Activated T-helper 2 cell treated with anti-CD3 and anti-CD28 coated beads, Interferon-gamma antibody, Interleukin-2, Interleukin-4, amounts not matched to agents 10 μg/mL and 5 μg/mL and 100 μg/mL, durations not matched to agents 14 hours and 24 hours and 36 hours (primary cell): ENCODE results near the gene KCNB1. TPM values are rescaled to one million over a fixed set of nuclear protein-coding genes. Genes with fewer than 3 reads are reported as not detected.

Source experiments
- DNase-seq: peaks from one replicate; pipeline ENCODE4 v3.0.0; 2021; ENCODE audit warnings: low spot score
- H3K27ac Mint-ChIP-seq: one replicate; pipeline ENCODE4 v1.8.0; 2021; ENCODE audit warnings: mixed read lengths
- H3K27me3 Mint-ChIP-seq: one replicate; pipeline ENCODE4 v1.8.0; 2021; ENCODE audit warnings: low read depth, mixed read lengths
- H3K36me3 Mint-ChIP-seq: one replicate; pipeline ENCODE4 v1.8.0; 2021; ENCODE audit warnings: low read depth, mixed read lengths
- H3K4me1 Mint-ChIP-seq: one replicate; pipeline ENCODE4 v1.8.0; 2021; ENCODE audit warnings: low read depth, mixed read lengths
- H3K4me3 Mint-ChIP-seq: one replicate; pipeline ENCODE4 v1.8.0; 2021; ENCODE audit warnings: low read depth, mild to moderate bottlenecking, moderate library complexity, mixed read lengths
- H3K9me3 Mint-ChIP-seq: one replicate; pipeline ENCODE4 v1.8.0; 2021; ENCODE audit warnings: mixed read lengths
- intact Hi-C: fragments of 100-400 bp; cut with micrococcal nuclease; formaldehyde crosslinking; loops from one replicate; pipeline ENCODE4 v1.15.1; 2023
- total RNA-seq: library from RNA; stranded (reverse); gene quantifications from 2 replicates; pipeline ENCODE4 v1.2.3, GENCODE V29; 2022

Gene KCNB1
- total RNA-seq, 1 donor from 2014 or later: 0.05 TPM

DNA sequence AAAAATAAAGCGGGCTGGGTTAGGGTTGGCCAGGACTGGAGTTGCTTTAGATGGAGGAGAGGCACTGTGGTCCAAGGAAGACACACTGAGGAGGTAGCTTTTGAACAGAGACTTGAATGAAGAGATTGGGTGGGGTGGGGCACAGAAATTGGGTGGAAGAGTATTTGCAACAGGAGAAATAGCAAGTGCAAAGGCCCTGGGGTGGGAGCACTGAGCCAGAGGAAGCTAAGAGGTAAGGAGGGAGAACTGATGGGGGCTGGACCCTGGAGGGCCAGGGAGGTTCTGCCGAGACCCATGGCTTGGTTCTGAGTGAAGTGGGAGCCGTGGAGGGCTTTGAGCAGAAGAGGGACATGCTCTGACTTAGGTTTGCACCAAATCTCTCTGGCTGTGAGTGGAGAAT lies 45.4 kb downstream of the KCNB1 start:
- peaks cover 16% of the 10 kb centered on the region for H3K27me3 Mint-ChIP-seq
- intact Hi-C loops: no loop called here
- H3K9me3 Mint-ChIP-seq: no peaks in the 10 kb centered on the region
- no peaks in the 10 kb centered on the region for H3K4me1 Mint-ChIP-seq
- no peak overlapping the region for H3K27ac Mint-ChIP-seq
- no peaks in the 10 kb centered on the region for H3K36me3 Mint-ChIP-seq
- DNase-seq: no peak
- no peak overlapping the region for H3K4me3 Mint-ChIP-seq

DNA sequence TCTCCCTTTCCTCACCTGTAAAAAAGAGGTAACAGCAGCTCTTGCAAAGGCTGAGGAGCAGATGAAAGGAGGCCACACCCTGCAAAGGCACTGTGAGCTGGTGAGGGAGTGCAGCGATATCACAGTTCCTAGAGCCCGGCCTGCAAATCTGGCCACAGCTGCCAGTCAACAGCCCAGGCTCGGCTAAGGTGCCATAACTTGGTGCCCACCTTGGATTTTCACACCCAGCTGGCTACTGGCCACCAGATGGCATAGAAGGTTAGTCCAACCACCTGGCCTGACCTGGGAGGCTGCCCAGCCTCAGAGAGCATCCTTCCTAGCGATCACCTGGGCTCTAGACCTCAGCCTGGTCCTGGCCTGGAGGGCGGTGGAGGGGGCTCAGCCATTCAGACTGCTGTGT lies 46.8 kb downstream of the KCNB1 start:
- intact Hi-C loops: no loop called here
- H3K4me3 Mint-ChIP-seq: no peak overlapping the region
- no peak for DNase-seq
- H3K36me3 Mint-ChIP-seq: no peaks in the 10 kb centered on the region
- no peaks in the 10 kb centered on the region for H3K4me1 Mint-ChIP-seq
- H3K27me3 Mint-ChIP-seq: peaks cover 19% of the 10 kb centered on the region
- H3K9me3 Mint-ChIP-seq: no peaks in the 10 kb centered on the region
- H3K27ac Mint-ChIP-seq: no peak overlapping the region

DNA sequence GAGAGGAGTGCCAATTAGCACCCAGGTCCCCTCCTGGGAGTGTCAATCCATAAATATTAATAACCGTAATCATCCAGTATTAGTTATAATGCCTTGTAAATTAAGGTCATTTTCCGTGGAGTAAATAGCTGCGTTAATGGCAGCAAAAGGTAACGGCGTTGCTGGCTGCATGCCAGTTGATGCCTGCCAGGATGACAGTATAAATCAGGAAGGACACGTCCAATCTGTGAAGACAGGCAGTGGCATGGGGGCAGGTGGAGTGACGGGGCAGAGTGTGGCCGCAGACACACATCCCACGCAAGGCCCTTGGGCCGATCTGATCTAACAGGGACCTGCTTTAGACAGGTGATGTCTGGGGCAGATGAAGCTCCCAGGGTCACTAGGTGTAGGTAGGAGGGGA lies 49.1 kb downstream of the KCNB1 start:
- no peak for DNase-seq
- Mint-ChIP-seq H3K27me3 (peaks cover 26% of the 10 kb centered on the region), H3K27ac (no peak overlapping the region), H3K9me3 (no peaks in the 10 kb centered on the region), H3K36me3 (no peaks in the 10 kb centered on the region), H3K4me3 (no peak overlapping the region), H3K4me1 (no peaks in the 10 kb centered on the region)
- intact Hi-C loops: no loop called here

DNA sequence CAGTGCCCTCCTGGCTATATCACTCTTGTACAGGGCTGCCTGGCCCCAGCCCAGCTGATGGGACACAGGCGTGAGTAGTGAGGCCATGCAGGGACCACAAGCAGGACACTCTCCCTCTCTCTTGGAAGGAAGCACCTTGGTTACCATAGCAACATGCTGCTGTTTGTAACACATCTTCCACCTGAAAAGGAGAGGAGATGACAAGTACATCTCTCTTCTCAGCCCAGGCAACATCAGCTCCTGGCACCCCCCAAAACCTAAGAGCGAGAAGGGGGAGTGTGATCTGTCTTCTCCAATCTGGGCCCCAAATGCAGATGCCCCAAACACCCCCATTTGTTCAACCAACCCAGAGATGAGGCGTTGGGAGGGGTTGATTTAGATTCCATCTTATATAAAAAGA lies 49.9 kb downstream of the KCNB1 start:
- Mint-ChIP-seq H3K27ac (no peak overlapping the region), H3K36me3 (no peaks in the 10 kb centered on the region), H3K9me3 (no peaks in the 10 kb centered on the region), H3K4me1 (no peaks in the 10 kb centered on the region), H3K27me3 (peaks cover 31% of the 10 kb centered on the region), H3K4me3 (no peak overlapping the region)
- intact Hi-C loops: no loop called here
- no peak for DNase-seq

DNA sequence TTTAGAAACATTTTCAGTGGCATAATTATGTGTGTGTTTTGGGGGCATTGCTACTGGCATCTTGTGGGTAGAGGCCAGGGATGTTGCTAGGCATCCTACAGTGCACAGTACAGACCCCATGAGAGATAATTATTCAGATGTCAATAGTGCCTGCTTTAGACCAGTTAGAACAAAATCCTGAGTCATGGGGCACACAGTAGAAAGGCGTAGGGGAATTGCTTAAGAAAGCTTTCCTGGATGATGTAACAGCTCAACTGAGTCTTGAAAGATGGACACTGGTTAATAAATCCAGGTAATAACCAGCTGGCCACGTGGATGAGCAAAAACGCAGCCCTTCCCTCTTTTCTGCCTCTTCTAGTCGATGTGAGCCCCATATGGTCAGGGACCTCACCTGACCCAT lies 51.1 kb downstream of the KCNB1 start:
- Mint-ChIP-seq H3K27me3 (peaks cover 29% of the 10 kb centered on the region), H3K9me3 (no peaks in the 10 kb centered on the region), H3K4me3 (no peak overlapping the region), H3K27ac (no peak overlapping the region), H3K4me1 (no peaks in the 10 kb centered on the region), H3K36me3 (no peaks in the 10 kb centered on the region)
- no peak for DNase-seq
- intact Hi-C loops: no loop called here

DNA sequence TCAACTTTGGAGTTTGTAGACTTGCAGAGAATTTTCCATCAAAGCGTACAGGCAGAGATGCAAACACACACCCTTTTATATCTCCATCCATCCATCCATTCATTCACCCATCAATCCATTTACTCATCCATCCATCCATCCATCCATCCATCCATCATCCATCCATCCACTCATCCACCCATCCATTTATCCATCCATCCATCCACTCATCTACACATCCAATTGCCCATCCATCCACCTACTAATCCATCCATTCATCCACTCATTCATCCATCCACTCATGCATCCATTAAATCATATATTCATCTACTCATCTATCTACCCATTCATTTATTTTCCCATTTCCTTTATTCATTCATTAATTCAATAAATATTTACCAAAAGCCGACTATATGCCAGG lies 52.1 kb downstream of the KCNB1 start:
- intact Hi-C loops: no loop called here
- no peaks in the 10 kb centered on the region for H3K4me1 Mint-ChIP-seq

DNA sequence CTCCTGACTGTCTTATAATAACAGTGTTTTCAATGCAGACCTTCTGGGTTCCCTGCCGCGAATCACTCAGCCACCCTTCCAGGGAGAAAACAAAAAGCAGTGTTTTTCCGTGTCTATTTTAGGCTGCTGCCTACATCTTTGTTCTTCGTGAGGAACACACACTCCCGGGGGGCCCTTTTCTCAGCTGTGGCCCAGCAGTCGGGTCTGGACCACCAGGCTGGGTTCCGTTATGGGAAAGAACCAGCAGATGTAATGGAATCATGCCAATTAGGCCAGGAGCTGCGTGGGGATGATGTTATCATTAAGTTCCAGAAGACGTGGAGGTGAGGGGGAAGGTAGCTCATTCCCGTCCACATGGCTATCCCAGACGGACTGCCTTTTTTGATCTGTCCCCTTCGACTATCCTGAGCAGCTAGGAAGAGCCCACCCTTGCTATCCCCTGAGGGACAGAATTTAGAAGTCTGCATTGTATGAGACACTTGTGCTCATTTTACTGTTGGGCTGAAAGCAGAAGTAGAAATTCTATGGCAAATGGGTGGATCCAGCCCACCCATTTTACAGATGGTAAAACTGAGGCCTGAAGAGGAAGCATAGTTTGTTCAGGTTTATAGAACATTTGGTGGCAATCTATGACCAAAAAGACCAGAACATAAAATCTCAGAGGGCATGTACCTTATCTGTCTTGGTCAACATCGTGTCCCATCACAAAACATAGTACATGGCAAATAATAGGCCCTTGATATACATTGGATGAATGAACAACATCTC lies 54.5 kb downstream of the KCNB1 start:
- H3K4me1 Mint-ChIP-seq: no peaks in the 10 kb centered on the region
- no peak overlapping the region for H3K4me3 Mint-ChIP-seq
- H3K9me3 Mint-ChIP-seq: no peaks in the 10 kb centered on the region
- peaks cover 39% of the 10 kb centered on the region for H3K27me3 Mint-ChIP-seq
- DNase-seq: no peak
- no peak overlapping the region for H3K27ac Mint-ChIP-seq
- intact Hi-C loops: no loop called here
- no peaks in the 10 kb centered on the region for H3K36me3 Mint-ChIP-seq

More for the DNA sequence above, 52.1 kb downstream of the KCNB1 start:
- H3K27ac Mint-ChIP-seq: no peak overlapping the region
- no peak for DNase-seq
- no peaks in the 10 kb centered on the region for H3K36me3 Mint-ChIP-seq
- peaks cover 30% of the 10 kb centered on the region for H3K27me3 Mint-ChIP-seq
- H3K9me3 Mint-ChIP-seq: no peaks in the 10 kb centered on the region
- no peak overlapping the region for H3K4me3 Mint-ChIP-seq

DNA sequence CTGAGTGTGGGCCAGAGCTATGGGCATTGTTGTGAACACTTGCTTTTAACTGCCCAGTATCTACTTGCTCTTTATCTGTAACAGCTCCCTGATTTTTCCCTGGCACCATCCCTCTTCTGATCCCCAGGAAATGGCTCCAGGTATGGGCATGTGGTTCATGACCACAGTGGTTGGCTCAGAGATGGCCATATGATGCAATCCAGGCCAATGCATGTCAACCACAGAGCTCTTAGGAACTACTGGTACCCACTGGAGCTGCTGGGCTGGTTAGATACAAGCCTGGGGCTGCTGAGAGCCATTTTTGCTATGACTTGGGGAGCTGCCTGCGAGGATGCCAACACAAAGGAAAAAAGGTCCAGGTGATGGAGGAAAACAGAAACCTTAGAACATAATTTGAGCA lies 55.6 kb downstream of the KCNB1 start:
- H3K4me1 Mint-ChIP-seq: no peaks in the 10 kb centered on the region
- H3K27me3 Mint-ChIP-seq: peaks cover 39% of the 10 kb centered on the region
- H3K27ac Mint-ChIP-seq: no peak overlapping the region
- H3K9me3 Mint-ChIP-seq: no peaks in the 10 kb centered on the region
- no peaks in the 10 kb centered on the region for H3K36me3 Mint-ChIP-seq
- DNase-seq: no peak
- intact Hi-C loops: no loop called here
- H3K4me3 Mint-ChIP-seq: no peak overlapping the region

DNA sequence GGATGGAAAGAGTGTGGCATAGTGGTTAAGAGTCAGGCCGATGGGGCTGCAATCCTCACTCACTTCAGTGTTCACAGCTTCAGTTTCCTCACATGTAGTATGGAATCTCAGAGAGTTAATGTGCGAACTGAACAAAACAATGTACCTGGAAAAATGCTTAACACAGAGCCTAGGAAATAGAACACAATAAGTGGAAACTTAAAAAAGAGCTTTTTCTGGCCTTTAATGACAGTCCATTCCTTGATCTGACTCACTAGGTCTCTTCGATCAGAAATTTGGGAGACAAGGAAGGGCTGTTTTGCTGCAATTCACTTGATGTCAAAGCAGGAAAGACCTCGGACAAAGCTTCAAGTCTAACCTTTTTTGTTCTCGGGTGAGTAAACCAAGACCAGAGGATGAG lies 56.1 kb downstream of the KCNB1 start:
- Mint-ChIP-seq H3K36me3 (no peaks in the 10 kb centered on the region), H3K27me3 (peaks cover 41% of the 10 kb centered on the region), H3K9me3 (no peaks in the 10 kb centered on the region), H3K27ac (no peak overlapping the region), H3K4me1 (no peaks in the 10 kb centered on the region), H3K4me3 (no peak overlapping the region)
- no peak for DNase-seq
- intact Hi-C loops: no loop called here

DNA sequence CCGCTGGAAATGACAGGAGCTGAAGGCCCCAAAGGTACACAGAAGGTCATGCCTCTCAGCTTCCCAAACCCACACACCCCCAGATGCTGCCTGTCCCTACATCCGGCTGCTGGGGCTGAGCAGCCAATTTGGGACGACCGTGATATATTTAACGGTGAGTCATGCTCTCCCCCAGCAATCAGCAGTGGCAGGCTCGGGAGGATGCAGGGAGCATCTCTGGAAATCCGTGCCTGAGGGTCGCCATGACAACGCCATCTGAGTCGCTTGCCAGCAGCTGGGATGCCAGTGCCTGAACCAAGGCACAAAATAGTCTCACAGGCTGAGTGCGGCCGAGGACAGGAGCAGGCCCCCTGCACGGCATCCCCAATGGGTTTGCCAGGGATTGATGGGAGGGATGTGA lies 57.9 kb downstream of the KCNB1 start:
- H3K27me3 Mint-ChIP-seq: peaks cover 42% of the 10 kb centered on the region
- DNase-seq: no peak
- intact Hi-C loops: no loop called here
- no peaks in the 10 kb centered on the region for H3K36me3 Mint-ChIP-seq
- no peak overlapping the region for H3K27ac Mint-ChIP-seq
- H3K4me1 Mint-ChIP-seq: no peaks in the 10 kb centered on the region
- H3K9me3 Mint-ChIP-seq: no peaks in the 10 kb centered on the region
- no peak overlapping the region for H3K4me3 Mint-ChIP-seq

DNA sequence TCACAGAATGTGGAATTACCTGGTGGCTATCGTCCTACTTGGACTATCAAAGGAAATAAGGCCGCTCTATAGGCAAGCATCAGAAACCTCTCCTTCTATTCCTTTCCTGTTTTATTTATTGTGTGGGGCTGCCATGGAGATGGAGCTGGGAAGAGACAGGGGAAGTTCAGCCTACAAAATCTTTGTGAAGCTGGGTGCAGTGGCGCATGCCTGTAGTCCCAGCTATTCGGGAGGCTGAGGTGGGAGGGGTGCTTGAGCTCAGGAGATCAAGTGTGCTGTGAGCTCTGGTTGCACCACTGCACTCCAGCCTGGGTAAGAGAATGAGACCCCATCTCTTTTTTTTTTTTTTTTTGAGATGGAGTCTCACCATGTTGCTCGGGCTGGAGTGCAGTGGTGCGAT lies 60.3 kb downstream of the KCNB1 start:
- DNase-seq: no peak
- Mint-ChIP-seq H3K4me3 (no peak overlapping the region), H3K27ac (no peak overlapping the region), H3K27me3 (peaks cover 29% of the 10 kb centered on the region), H3K4me1 (no peaks in the 10 kb centered on the region), H3K9me3 (no peaks in the 10 kb centered on the region), H3K36me3 (no peaks in the 10 kb centered on the region)
- intact Hi-C loops: no loop called here

DNA sequence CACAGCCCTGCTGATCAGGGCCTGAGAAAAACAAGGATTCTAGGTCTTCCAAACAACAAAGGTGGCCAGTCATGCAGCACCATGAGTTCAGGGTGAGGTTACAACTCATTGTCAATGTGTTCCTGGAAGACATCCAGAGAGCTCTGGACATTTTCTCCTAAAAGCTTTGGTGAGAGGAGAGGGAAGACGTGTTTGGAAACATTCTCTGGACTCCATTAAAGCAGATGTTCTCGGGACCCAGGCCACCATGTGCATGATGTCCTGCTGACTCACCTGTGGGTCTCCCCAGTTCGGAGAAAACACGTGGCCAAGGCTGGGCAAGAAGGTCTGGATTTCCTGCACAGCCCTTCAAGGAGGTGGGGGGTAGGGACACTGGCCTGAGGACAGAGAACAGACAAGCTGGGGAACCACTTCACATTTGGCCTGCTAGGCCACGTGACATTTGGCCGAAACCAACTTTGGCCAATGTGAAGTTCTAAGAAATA lies 61.6 kb downstream of the KCNB1 start:
- intact Hi-C loops: no loop called here
- Mint-ChIP-seq H3K36me3 (no peaks in the 10 kb centered on the region), H3K9me3 (no peaks in the 10 kb centered on the region), H3K27me3 (peaks cover 26% of the 10 kb centered on the region), H3K27ac (no peak overlapping the region), H3K4me1 (no peaks in the 10 kb centered on the region), H3K4me3 (no peak overlapping the region)
- no peak for DNase-seq

DNA sequence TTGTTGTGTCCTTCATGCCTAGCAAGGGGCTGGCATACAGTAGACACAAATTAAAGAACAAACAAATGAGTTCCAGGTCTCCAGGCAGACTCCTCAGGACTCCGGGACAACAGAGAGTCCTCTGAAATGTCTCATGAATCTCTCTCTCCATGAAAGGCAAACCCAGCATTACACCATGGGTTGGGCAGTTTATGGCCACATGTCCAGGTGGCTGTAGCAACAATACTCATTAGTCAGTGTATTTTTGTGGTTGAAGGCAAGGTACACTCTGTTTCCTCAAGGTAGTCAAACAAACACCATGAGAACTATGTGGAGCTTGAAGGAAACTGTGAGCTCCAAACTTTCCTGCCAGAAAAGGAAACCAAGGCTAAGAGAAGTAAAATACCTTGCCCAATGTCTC lies 62.2 kb downstream of the KCNB1 start:
- DNase-seq: no peak
- intact Hi-C loops: no loop called here
- H3K4me3 Mint-ChIP-seq: no peak overlapping the region
- no peak overlapping the region for H3K27ac Mint-ChIP-seq
- H3K36me3 Mint-ChIP-seq: no peaks in the 10 kb centered on the region
- no peaks in the 10 kb centered on the region for H3K4me1 Mint-ChIP-seq
- H3K27me3 Mint-ChIP-seq: peaks cover 26% of the 10 kb centered on the region
- no peaks in the 10 kb centered on the region for H3K9me3 Mint-ChIP-seq

DNA sequence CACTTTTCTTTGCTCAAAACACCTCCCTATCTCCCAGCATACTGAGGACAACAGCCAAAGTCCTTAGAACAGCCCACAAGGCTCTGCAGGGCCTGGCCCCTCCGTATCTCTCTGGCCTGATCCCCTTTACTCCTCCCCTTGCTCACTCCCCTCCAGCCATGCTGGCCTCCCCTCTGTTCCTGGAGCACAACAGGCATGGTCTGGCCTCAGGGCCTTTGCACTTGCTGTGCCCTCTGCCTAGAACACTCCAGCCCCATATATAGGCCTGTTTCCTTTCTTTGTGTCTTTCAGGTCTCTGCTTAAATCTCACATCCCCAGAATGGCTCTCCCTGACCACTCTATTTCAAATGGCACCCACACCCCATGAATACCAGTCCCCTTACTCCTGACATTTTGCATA lies 62.7 kb downstream of the KCNB1 start:
- H3K27ac Mint-ChIP-seq: no peak overlapping the region

More for the DNA sequence above, 62.7 kb downstream of the KCNB1 start:
- H3K9me3 Mint-ChIP-seq: no peaks in the 10 kb centered on the region
- no peaks in the 10 kb centered on the region for H3K4me1 Mint-ChIP-seq
- H3K27me3 Mint-ChIP-seq: peaks cover 23% of the 10 kb centered on the region
- no peak overlapping the region for H3K4me3 Mint-ChIP-seq
- no peak for DNase-seq
- H3K36me3 Mint-ChIP-seq: no peaks in the 10 kb centered on the region
- intact Hi-C loops: no loop called here
